K562 (cell line): Measurements from ENCODE around the gene KRT36. TPM values are rescaled to one million over a fixed set of nuclear protein-coding genes. Genes with fewer than 3 reads are reported as not detected.

Source experiments
- ATAC-seq: fragments of 200-7000 bp; cut with Tn5 transposase; 3 replicates; pipeline ENCODE4 v1.9.1; 2020; ENCODE audit warnings: moderate library complexity
- BruUV-seq: library from RNA; stranded (reverse); fragments of 400-500 nt; replicated peaks from 2 replicates; lab custom pipeline; 2021; lab: Mats Ljungman, UMichigan
- CTCF ChIA-PET: fragments of 300-600 bp; formaldehyde crosslinking; extraction: SDS; loops from one replicate; lab custom pipeline; 2021; ENCODE audit warnings: low intra/inter-chr PET ratio; lab: Yijun Ruan, JAX
- POLR2A ChIA-PET: fragments of 300-600, 350-650 bp; sonication (Branson Sonifier 250); formaldehyde crosslinking; extraction: SDS; loops from one replicate; lab custom pipeline; 2021; ENCODE audit warnings: antibody characterized with exemption, inconsistent platforms; lab: Yijun Ruan, JAX
- DNase-seq, 4 experiments: peaks; one replicate each; pipeline versions ENCODE4 v3.0.0 to v3.0.0-alpha.2; 2011 to 2018; ENCODE audit warnings: low spot score in 3 of 4, mixed read lengths in 3 of 4; ENCODE audit errors: extremely low read depth in 1 of 4
- FAIRE-seq: peaks from 2 replicates; lab custom pipeline; 2011; peaks lifted over from hg19 to GRCh38; lab: Jason Lieb, UNC
- H2AFZ ChIP-seq: 2 replicates; pipeline ENCODE4 v1.6.0; 2011; ENCODE audit warnings: low read depth, low read length, control low read depth, inconsistent platforms
- H3K27ac ChIP-seq: fragments of 200-600 bp; 3 replicates; pipeline ENCODE4 v1.8.0; 2011; ENCODE audit warnings: low read depth, mild to moderate bottlenecking, control low read depth, inconsistent platforms, low read length, moderate library complexity, mixed read lengths; ENCODE audit errors: extremely low read depth
- H3K27me3 ChIP-seq, 2 experiments: fragments of 300-600 bp in 1 of 2; 2 replicates in 1 of 2; 3 replicates in 1 of 2; pipeline versions ENCODE4 v1.6.0 to v1.8.0; 2011; ENCODE audit warnings: inconsistent platforms in 2 of 2, low read length in 2 of 2, mild to moderate bottlenecking in 1 of 2, mixed read lengths in 1 of 2, moderate library complexity in 1 of 2; ENCODE audit not compliant: control insufficient read depth in 2 of 2, insufficient read depth in 2 of 2
- H3K36me3 ChIP-seq: fragments of 300-600 bp; 3 replicates; pipeline ENCODE4 v1.8.0; 2011; ENCODE audit warnings: mild to moderate bottlenecking, low read length, inconsistent platforms; ENCODE audit not compliant: control insufficient read depth, insufficient read depth
- H3K4me1 ChIP-seq, 2 experiments: fragments of 200-600 bp in 1 of 2; replicated peaks in 1 of 2; 2 replicates in 1 of 2; 3 replicates in 1 of 2; pipeline versions ENCODE4 v1.5.1 to v1.8.0; 2011; ENCODE audit warnings: inconsistent platforms in 2 of 2, low read length in 2 of 2, mild to moderate bottlenecking in 1 of 2, mixed read lengths in 1 of 2, moderate library complexity in 1 of 2; ENCODE audit not compliant: control insufficient read depth in 2 of 2, insufficient read depth in 2 of 2
- H3K4me2 ChIP-seq: 2 replicates; pipeline ENCODE4 v1.6.1; 2011; ENCODE audit warnings: low read length, control low read depth, inconsistent platforms, mixed read lengths; ENCODE audit not compliant: insufficient read depth
- H3K4me3 ChIP-seq: fragments of 200-600 bp; sonication (generic), shearing (Covaris generic); 2 replicates; pipeline ENCODE4 v1.5.1; 2016; ENCODE audit warnings: control low read depth, inconsistent platforms
- H3K79me2 ChIP-seq: fragments of 200-600 bp; 3 replicates; pipeline ENCODE4 v1.8.0; 2011; ENCODE audit warnings: low read length, inconsistent platforms; ENCODE audit not compliant: control insufficient read depth, insufficient read depth
- H3K9ac ChIP-seq, 2 experiments: 2 replicates each; pipeline versions ENCODE4 v1.6.0 to v1.6.1; 2011; ENCODE audit warnings: low read depth in 2 of 2, low read length in 2 of 2, control low read depth in 1 of 2, inconsistent platforms in 1 of 2, mild to moderate bottlenecking in 1 of 2, mixed read lengths in 1 of 2; ENCODE audit not compliant: insufficient read depth in 1 of 2
- H3K9me1 ChIP-seq: one replicate; pipeline ENCODE4 v1.6.0; 2011; ENCODE audit warnings: inconsistent platforms, mild to moderate bottlenecking, low read length, moderate library complexity; ENCODE audit not compliant: control insufficient read depth, insufficient read depth
- H3K9me3 ChIP-seq: replicated peaks from 2 replicates; pipeline ENCODE4 v1.5.1; 2011; ENCODE audit warnings: low read depth, low read length, inconsistent platforms; ENCODE audit not compliant: control insufficient read depth, insufficient read depth
- H4K20me1 ChIP-seq: replicated peaks from 2 replicates; pipeline ENCODE4 v1.6.1; 2011; ENCODE audit warnings: low read length, inconsistent platforms, mixed read lengths; ENCODE audit not compliant: control insufficient read depth, insufficient read depth
- HSF4 ChIP-seq: fragments of 250-450 bp; sonication (Bioruptor Pico); IDR thresholded peaks from 2 replicates; pipeline ENCODE4 v2.1.2; 2022; ENCODE audit warnings: mild to moderate bottlenecking, moderate library complexity, borderline replicate concordance
- SMAD1 ChIP-seq: fragments of 150-350 bp; IDR thresholded peaks from 2 replicates; pipeline ENCODE4 v1.6.1; 2014; ENCODE audit warnings: low read length, low read depth; ENCODE audit not compliant: partially characterized antibody
- SPI1 ChIP-seq: IDR thresholded peaks from 2 replicates; pipeline ENCODE4 v1.6.1; 2011; ENCODE audit warnings: low read depth, low read length, control low read depth, borderline replicate concordance
- XRCC5 ChIP-seq: fragments of 200-400 bp; formaldehyde crosslinking; IDR thresholded peaks from 2 replicates; pipeline ENCODE4 v1.6.1; 2017; ENCODE audit warnings: low read depth, mild to moderate bottlenecking, low read length
- ZNF696 ChIP-seq: fragments of 250-450 bp; sonication (Bioruptor Pico); conservative IDR thresholded peaks from 2 replicates; pipeline ENCODE4 v1.4.0; 2020; ENCODE audit warnings: mild to moderate bottlenecking, moderate library complexity
- ZZZ3 ChIP-seq: fragments of 450-650 bp; IDR thresholded peaks from 2 replicates; pipeline ENCODE4 v1.6.1; 2016; ENCODE audit warnings: antibody characterized with exemption, mild to moderate bottlenecking, moderate library complexity
- WGBS: fragments of 100-300 bp; shearing (Covaris generic); methylation state at CpG from one replicate; pipeline ENCODE4 v1.1.6; 2016; ENCODE audit warnings: low coverage, mixed read lengths; ENCODE audit not compliant: insufficient coverage; ENCODE audit errors: missing lambda C conversion rate; 5-methylcytosine and 5-hydroxymethylcytosine counted together
- in situ Hi-C: fragments of 300-500 bp; cut with MboI; formaldehyde crosslinking; loops from 4 replicates; pipeline ENCODE4 v1.15.0; 2018; ENCODE audit warnings: inconsistent platforms, mixed read lengths
- intact Hi-C: fragments of 100-400 bp; cut with micrococcal nuclease; formaldehyde crosslinking; loops from 2 replicates; pipeline ENCODE4 v1.14.2; 2022
- polyA plus RNA-seq, 8 experiments: library from polyadenylated mRNA; depleted of rRNA in 4 of 8; stranded (reverse) in 5 of 8; unstranded in 3 of 8; fragments of >200 nt; fragmentation: Nextera tagmentation in 2 of 8; fragmentation: Illumina TruSeq in 1 of 8; extraction: Ambion mirVana in 2 of 8; extraction: Trizol in 1 of 8; gene quantifications; 2 replicates each; pipeline versions ENCODE4 v1.2.1 to v1.2.3, GENCODE V29; 2011 to 2014; ENCODE audit warnings: inconsistent platforms in 1 of 8, missing spikeins in 1 of 8
- total RNA-seq, 7 experiments: library from RNA; depleted of rRNA in 6 of 7; stranded (reverse); fragments of >200 nt in 6 of 7; fragmentation: Illumina TruSeq in 2 of 7; extraction: Trizol in 2 of 7; gene quantifications; 2 replicates each; pipeline versions ENCODE4 v1.2.1 to v1.2.3, GENCODE V29; 2011 to 2021; ENCODE audit warnings: low replicate concordance in 1 of 7
- TF ChIP-seq, protein P1 (sequence below): fragments of 450-650 bp; IDR thresholded peaks from 2 replicates; pipeline ENCODE4 v1.6.1; 2017; ENCODE audit warnings: antibody characterized with exemption, mild to moderate bottlenecking

KRT36 gene
- total and polyA plus RNA-seq, 9 of the 15 experiments (the other 6 are each of a cell fraction or from before 2014, with no cell fraction given): 0.04 TPM; not detected in 8

DNA sequence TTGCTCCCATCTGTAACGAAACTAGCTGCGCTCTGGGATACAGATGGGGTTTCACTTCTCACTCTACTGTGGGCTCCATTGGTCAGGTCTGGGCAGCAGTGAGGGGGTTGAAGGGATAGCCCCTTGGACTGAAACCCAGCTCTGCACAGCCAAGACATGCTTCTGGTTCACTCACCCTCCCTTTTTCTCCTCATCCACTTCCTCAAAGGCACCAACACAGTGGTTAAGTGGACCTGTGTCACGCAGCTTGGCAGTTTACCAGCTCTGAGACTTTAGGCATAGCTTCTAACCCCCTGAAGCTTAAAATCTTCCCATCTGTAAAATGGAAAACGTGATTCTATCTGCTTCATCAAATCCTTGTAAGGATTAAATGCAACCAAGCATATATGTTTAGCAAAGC lies 37.4 kb downstream of the KRT36 start:
- Histone ChIP-seq H3K36me3 (no peaks in the 10 kb centered on the region), H3K27me3 (peaks cover 3 to 7% of the 10 kb centered on the region in 2 experiments; a peak in 1 of 5 replicates), H3K4me2 (no peak overlapping the region), H3K4me3 (no peak overlapping the region), H2AFZ (no peak overlapping the region), H3K9me3 (no peaks in the 10 kb centered on the region; the same call in 1 of the 2 replicates), H3K4me1 (no peaks in the 10 kb centered on the region), H3K9me1 (no peaks in the 10 kb centered on the region), H3K27ac (no peak overlapping the region), H3K79me2 (no peaks in the 10 kb centered on the region), H4K20me1 (no peaks in the 10 kb centered on the region), H3K9ac (no peak overlapping the region)
- DNase-seq (no peak), FAIRE-seq (no peak), ATAC-seq (no peak)
- WGBS: 3% methylated on average over 4 of the region's 4 CpGs
- TF ChIP-seq SPI1: 0 out of 2 replicates have a peak, but pooled peaks have one; percentile 11
- TF ChIP-seq HSF4 (CRISPR knock-in tag): no peak
- no peak for TF ChIP-seq ZZZ3
- TF ChIP-seq SMAD1: no peak
- TF ChIP-seq XRCC5: no peak
- TF ChIP-seq ZNF696 (CRISPR knock-in tag): no peak
- TF ChIP-seq, protein P1, sequence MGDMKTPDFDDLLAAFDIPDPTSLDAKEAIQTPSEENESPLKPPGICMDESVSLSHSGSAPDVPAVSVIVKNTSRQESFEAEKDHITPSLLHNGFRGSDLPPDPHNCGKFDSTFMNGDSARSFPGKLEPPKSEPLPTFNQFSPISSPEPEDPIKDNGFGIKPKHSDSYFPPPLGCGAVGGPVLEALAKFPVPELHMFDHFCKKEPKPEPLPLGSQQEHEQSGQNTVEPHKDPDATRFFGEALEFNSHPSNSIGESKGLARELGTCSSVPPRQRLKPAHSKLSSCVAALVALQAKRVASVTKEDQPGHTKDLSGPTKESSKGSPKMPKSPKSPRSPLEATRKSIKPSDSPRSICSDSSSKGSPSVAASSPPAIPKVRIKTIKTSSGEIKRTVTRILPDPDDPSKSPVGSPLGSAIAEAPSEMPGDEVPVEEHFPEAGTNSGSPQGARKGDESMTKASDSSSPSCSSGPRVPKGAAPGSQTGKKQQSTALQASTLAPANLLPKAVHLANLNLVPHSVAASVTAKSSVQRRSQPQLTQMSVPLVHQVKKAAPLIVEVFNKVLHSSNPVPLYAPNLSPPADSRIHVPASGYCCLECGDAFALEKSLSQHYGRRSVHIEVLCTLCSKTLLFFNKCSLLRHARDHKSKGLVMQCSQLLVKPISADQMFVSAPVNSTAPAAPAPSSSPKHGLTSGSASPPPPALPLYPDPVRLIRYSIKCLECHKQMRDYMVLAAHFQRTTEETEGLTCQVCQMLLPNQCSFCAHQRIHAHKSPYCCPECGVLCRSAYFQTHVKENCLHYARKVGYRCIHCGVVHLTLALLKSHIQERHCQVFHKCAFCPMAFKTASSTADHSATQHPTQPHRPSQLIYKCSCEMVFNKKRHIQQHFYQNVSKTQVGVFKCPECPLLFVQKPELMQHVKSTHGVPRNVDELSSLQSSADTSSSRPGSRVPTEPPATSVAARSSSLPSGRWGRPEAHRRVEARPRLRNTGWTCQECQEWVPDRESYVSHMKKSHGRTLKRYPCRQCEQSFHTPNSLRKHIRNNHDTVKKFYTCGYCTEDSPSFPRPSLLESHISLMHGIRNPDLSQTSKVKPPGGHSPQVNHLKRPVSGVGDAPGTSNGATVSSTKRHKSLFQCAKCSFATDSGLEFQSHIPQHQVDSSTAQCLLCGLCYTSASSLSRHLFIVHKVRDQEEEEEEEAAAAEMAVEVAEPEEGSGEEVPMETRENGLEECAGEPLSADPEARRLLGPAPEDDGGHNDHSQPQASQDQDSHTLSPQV: no peak
- BruUV-seq: no TSS peak
- ChIA-PET POLR2A (interaction anchor here (0.5 kb wide), 1 partner anchor 651 kb away, joined by 3 read pairs; no protein-coding TSS in a partner anchor), CTCF (no interaction called here)
- intact Hi-C loops: no loop called here
- in situ Hi-C loops: no loop called here
